Colonic mucosa (tissue), 4 donors: ENCODE results near the gene HTR7. TPM values are rescaled to one million over a fixed set of nuclear protein-coding genes. Genes with fewer than 3 reads are reported as not detected.
"Not testable (repeated sequence)": the region's sequence is repeated elsewhere in the genome, so short reads cannot be mapped to it uniquely, and the experiment has no call there.

Experiments
- DNase-seq: peaks from one replicate; pipeline ENCODE4 v3.0.0-alpha.2; 2020
- H3K27ac ChIP-seq: fragments of 200-600 bp; one replicate; pipeline ENCODE4 v1.8.0; 2021
- H3K27me3 ChIP-seq: fragments of 200-600 bp; one replicate; pipeline ENCODE4 v1.8.0; 2021
- H3K36me3 ChIP-seq: fragments of 200-600 bp; one replicate; pipeline ENCODE4 v1.8.0; 2021
- H3K4me1 ChIP-seq: fragments of 200-600 bp; one replicate; pipeline ENCODE4 v1.8.0; 2021; ENCODE audit warnings: mild to moderate bottlenecking
- H3K4me3 ChIP-seq: fragments of 200-600 bp; one replicate; pipeline ENCODE4 v1.8.0; 2021
- H3K9ac ChIP-seq, 2 donors: one replicate each; pipeline ENCODE4 v1.7.0; 2013; ENCODE audit warnings: control low read depth in 2 of 2, low read depth in 2 of 2, low read length in 2 of 2
- H3K9me3 ChIP-seq: fragments of 200-600 bp; one replicate; pipeline ENCODE4 v1.8.0; 2021
- intact Hi-C: fragments of 100-400 bp; cut with DNase I; formaldehyde crosslinking; loops from one replicate; pipeline ENCODE4 v1.14.1; 2022
- total RNA-seq, 2 donors: library from RNA; stranded (reverse); fragmentation: NEBNext Ultra II Directional in 1 of 2; extraction: Animal tissue kit (Norgen Biotek cat#: 25700) in 1 of 2; gene quantifications; one replicate each; pipeline ENCODE4 v1.2.1, GENCODE V29; 2021
- TF ChIP-seq, protein P1 (sequence below): fragments of 200-600 bp; IDR thresholded peaks from one replicate; pipeline ENCODE4 v1.8.0; 2022; ENCODE audit warnings: antibody characterized with exemption, mild to moderate bottlenecking
- donor health status: healthy.
- donor health status: DM: no; HTN: no; CAD: no.
- donor health status: DM: no; HTN: no; CAD: no.

HTR7 gene
- total RNA-seq, 2 donors from 2014 or later, result 0.07 to 0.29 TPM

DNA sequence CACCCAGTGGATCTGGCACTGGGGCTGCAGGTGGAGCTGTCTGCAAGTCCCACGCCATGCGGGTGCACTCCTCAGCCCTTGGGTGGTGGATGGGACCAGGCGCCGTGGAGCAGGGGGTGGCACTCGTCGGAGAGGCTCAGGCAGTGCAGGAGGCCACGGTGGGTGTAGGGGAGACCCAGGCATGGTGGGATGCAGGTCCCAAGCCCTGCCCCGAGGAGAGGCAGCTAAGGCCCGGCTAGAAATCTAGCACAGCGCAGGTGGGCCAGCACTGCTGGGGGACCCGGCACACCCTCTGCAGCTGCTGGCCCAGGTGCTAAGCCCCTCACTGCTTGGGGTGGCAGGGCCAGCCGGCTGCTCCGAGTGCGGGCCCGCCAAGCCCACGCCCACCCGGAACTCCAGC is 25.7 kb downstream of the HTR7 start:
- no peak overlapping the region for H3K4me3 ChIP-seq
- H3K9ac ChIP-seq, result no peak overlapping the region
- H3K27me3 ChIP-seq, result no peaks in the 10 kb centered on the region
- no peak overlapping the region for H3K27ac ChIP-seq
- intact Hi-C loops, result no loop called here
- no peaks in the 10 kb centered on the region for H3K4me1 ChIP-seq
- DNase-seq, result no peak
- H3K9me3 ChIP-seq, result no peaks in the 10 kb centered on the region
- TF ChIP-seq, protein P1, sequence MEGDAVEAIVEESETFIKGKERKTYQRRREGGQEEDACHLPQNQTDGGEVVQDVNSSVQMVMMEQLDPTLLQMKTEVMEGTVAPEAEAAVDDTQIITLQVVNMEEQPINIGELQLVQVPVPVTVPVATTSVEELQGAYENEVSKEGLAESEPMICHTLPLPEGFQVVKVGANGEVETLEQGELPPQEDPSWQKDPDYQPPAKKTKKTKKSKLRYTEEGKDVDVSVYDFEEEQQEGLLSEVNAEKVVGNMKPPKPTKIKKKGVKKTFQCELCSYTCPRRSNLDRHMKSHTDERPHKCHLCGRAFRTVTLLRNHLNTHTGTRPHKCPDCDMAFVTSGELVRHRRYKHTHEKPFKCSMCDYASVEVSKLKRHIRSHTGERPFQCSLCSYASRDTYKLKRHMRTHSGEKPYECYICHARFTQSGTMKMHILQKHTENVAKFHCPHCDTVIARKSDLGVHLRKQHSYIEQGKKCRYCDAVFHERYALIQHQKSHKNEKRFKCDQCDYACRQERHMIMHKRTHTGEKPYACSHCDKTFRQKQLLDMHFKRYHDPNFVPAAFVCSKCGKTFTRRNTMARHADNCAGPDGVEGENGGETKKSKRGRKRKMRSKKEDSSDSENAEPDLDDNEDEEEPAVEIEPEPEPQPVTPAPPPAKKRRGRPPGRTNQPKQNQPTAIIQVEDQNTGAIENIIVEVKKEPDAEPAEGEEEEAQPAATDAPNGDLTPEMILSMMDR, result no peak
- H3K36me3 ChIP-seq, result no peaks in the 10 kb centered on the region

DNA sequence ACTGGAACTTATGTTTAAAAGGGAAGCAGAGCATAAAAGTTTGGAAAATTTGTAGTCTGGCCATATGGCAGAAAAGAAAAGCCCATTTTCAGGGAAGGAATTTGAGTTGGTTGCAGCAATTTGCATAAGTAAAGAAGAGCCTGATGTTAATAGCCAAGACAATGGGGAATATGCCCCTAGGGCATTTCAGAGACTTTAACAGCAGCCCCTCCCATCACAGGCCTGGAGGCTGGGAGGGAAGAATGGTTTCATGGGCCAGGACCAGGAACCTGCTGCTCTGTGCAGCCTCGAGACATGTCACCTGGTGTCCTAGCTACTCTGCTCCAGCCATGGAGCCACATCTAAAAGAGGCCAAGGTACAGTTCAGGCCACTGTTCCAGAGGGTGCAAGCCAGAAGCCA is 35.3 kb downstream of the HTR7 start:
- no peak overlapping the region for H3K27ac ChIP-seq
- no peaks in the 10 kb centered on the region for H3K9me3 ChIP-seq
- no peaks in the 10 kb centered on the region for H3K36me3 ChIP-seq
- H3K4me3 ChIP-seq, result no peak overlapping the region
- DNase-seq, result no peak
- no peak overlapping the region for H3K9ac ChIP-seq
- H3K27me3 ChIP-seq, result no peaks in the 10 kb centered on the region
- TF ChIP-seq, protein P1, result no peak
- intact Hi-C loops, result no loop called here
- no peaks in the 10 kb centered on the region for H3K4me1 ChIP-seq

GRCh38 chr10:90821864-90822263 is 36.0 kb downstream of the HTR7 start:
- DNase-seq, H3K36me3 ChIP-seq, H3K4me1 ChIP-seq, H3K4me3 ChIP-seq, H3K9me3 ChIP-seq, H3K27ac ChIP-seq, H3K27me3 ChIP-seq, intact Hi-C loops, H3K9ac ChIP-seq: not testable (repeated sequence)

GRCh38 chr10:90819911-90820310 is 37.9 kb downstream of the HTR7 start:
- Histone ChIP-seq H3K9me3 (no peaks in the 10 kb centered on the region), H3K4me3 (no peak overlapping the region), H3K4me1 (no peaks in the 10 kb centered on the region), H3K36me3 (no peaks in the 10 kb centered on the region), H3K9ac (no peak overlapping the region), H3K27ac (no peak overlapping the region), H3K27me3 (no peaks in the 10 kb centered on the region)
- DNase-seq, result no peak
- intact Hi-C loops, result no loop called here
- TF ChIP-seq, protein P1, result no peak

DNA sequence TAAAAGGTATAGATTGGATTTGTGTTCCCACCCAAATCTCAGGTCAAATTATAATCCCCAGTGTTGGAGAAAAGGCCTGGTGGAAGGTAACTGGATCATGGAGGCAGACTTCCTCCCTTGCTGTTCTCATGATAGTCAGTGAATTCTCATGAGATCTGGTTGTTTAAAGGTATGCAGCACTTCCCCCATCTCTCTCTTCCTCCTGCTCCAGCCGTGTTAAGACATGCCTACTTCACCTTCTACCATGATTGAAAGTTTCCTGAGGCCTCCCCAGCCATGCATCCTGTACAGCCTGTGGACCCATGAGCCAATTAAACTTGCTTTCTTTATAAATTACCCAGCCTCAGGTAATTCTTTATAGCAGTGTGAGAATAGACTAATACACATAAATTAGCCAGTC is 39.1 kb downstream of the HTR7 start:
- no peak overlapping the region for H3K27ac ChIP-seq
- no peak overlapping the region for H3K4me3 ChIP-seq
- DNase-seq, result no peak
- TF ChIP-seq, protein P1, result no peak
- no peaks in the 10 kb centered on the region for H3K36me3 ChIP-seq
- no peaks in the 10 kb centered on the region for H3K4me1 ChIP-seq
- H3K9me3 ChIP-seq, result no peaks in the 10 kb centered on the region
- intact Hi-C loops, result no loop called here
- no peak overlapping the region for H3K9ac ChIP-seq
- H3K27me3 ChIP-seq, result no peaks in the 10 kb centered on the region

DNA sequence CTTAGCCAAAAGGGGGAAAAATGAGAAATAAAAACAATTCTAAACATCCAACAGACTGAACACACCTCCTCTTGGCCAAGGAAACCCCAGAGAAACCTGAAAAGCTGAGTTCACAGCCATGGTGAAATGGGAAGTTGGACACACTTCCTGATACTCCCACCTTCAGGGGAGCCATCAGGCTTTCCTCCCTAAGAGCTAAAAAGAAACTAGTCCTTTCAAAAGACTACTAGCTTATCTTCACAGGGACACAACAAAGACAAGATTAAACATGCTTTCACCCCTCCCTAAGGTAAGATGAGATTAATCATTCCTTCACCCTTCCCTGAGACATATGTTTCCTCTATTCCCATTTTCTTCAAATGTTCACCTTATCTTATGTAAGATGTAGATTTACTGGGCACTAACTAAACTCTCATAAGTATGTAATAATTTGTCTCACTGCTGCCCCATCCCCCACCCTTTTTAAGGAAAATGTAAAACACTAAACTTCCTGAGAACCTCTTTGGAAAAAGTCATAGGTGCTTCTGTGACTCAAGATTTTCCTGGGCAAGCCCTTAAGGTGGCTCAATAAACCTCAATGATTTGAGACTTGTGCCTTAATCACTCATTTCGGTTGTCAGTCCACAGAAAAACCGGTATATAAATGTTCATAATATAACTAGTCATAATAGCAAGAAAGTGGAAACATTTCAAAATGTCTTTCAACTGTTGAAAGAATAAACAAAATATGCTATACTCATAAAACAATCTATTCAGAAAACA is 40.5 kb downstream of the HTR7 start:
- no peaks in the 10 kb centered on the region for H3K9me3 ChIP-seq
- no peak overlapping the region for H3K4me3 ChIP-seq
- H3K27me3 ChIP-seq, result no peaks in the 10 kb centered on the region
- TF ChIP-seq, protein P1, result no peak
- H3K36me3 ChIP-seq, result no peaks in the 10 kb centered on the region
- H3K4me1 ChIP-seq, result no peaks in the 10 kb centered on the region
- DNase-seq, result no peak
- no peak overlapping the region for H3K9ac ChIP-seq
- no peak overlapping the region for H3K27ac ChIP-seq
- intact Hi-C loops, result no loop called here
